Kidney capillary endothelial cell (primary cell): ENCODE data around the gene HCAR2.
"Not testable (repeated sequence)": the region's sequence is repeated elsewhere in the genome, so short reads cannot be mapped to it uniquely, and the experiment has no call there.

ENCODE experiments used
- DNase-seq: peaks from one replicate; pipeline ENCODE4 v3.0.0-alpha.2; 2018; ENCODE audit warnings: low spot score

The HCAR2 gene

GRCh38 chr12:122716658-122717057 lies 13.5 kb upstream of the HCAR2 start, which contains the start of gene HCAR3:
Gene HCAR3 (minus strand): TSS chr12:122716811. CDS start chr12:122716737, 74 bp downstream.
- not testable (repeated sequence) for DNase-seq

GRCh38 chr12:122715211-122715610 lies 12.1 kb upstream of the HCAR2 start:
- not testable (repeated sequence) for DNase-seq

- DNase-seq, result not testable (repeated sequence)
These were observed 10.5 kb upstream of the HCAR2 start for GRCh38 chr12:122713491-122714188.

GRCh38 chr12:122711266-122711665 lies 8.1 kb upstream of the HCAR2 start:
- not testable (repeated sequence) for DNase-seq

GRCh38 chr12:122710341-122710740 lies 7.2 kb upstream of the HCAR2 start:
- not testable (repeated sequence) for DNase-seq

GRCh38 chr12:122709287-122709686 lies 6.1 kb upstream of the HCAR2 start:
- not testable (repeated sequence) for DNase-seq

- DNase-seq, result not testable (repeated sequence)
These were observed 684 bp upstream of the HCAR2 start for GRCh38 chr12:122703841-122704240.

- DNase-seq, result not testable (repeated sequence)
These were observed 1.7 kb downstream of the HCAR2 start for GRCh38 chr12:122701481-122701880.

- not testable (repeated sequence) for DNase-seq
These were observed 3.0 kb downstream of the HCAR2 start for GRCh38 chr12:122700038-122700710.

GRCh38 chr12:122696922-122697321 lies 6.2 kb downstream of the HCAR2 start:
- not testable (repeated sequence) for DNase-seq

GRCh38 chr12:122691566-122691965 lies 11.6 kb downstream of the HCAR2 start:
- DNase-seq, result no peak

GRCh38 chr12:122688291-122688690 lies 14.9 kb downstream of the HCAR2 start:
- no peak for DNase-seq

- DNase-seq, result no peak
These were observed 16.1 kb downstream of the HCAR2 start for GRCh38 chr12:122687086-122687485.

- DNase-seq, result no peak
These were observed 16.6 kb downstream of the HCAR2 start for GRCh38 chr12:122686538-122686937.

GRCh38 chr12:122684297-122684813 lies 18.8 kb downstream of the HCAR2 start:
- no peak for DNase-seq

- DNase-seq, result no peak
These were observed 21.3 kb downstream of the HCAR2 start for GRCh38 chr12:122681814-122682213.

GRCh38 chr12:122680989-122681388 lies 22.2 kb downstream of the HCAR2 start:
- not testable (repeated sequence) for DNase-seq

GRCh38 chr12:122676781-122677180 lies 26.4 kb downstream of the HCAR2 start:
- DNase-seq, result not testable (repeated sequence)

- not testable (repeated sequence) for DNase-seq
These were observed 27.1 kb downstream of the HCAR2 start for GRCh38 chr12:122676015-122676414.

GRCh38 chr12:122672515-122672914 lies 30.6 kb downstream of the HCAR2 start:
- no peak for DNase-seq

- DNase-seq, result no peak
These were observed 33.6 kb downstream of the HCAR2 start for GRCh38 chr12:122669397-122670070.

- DNase-seq, result no peak
These were observed 34.9 kb downstream of the HCAR2 start for GRCh38 chr12:122668268-122668667.

GRCh38 chr12:122665759-122666158 lies 37.4 kb downstream of the HCAR2 start:
- DNase-seq, result no peak
